ENCODE measurements around the gene FBF1. TPM values are rescaled to one million over a fixed set of nuclear protein-coding genes. Genes with fewer than 3 reads are reported as not detected.

FBF1 gene
- total RNA-seq, 2 experiments from 2014 or later: 21.9 to 23.6 TPM

DNA sequence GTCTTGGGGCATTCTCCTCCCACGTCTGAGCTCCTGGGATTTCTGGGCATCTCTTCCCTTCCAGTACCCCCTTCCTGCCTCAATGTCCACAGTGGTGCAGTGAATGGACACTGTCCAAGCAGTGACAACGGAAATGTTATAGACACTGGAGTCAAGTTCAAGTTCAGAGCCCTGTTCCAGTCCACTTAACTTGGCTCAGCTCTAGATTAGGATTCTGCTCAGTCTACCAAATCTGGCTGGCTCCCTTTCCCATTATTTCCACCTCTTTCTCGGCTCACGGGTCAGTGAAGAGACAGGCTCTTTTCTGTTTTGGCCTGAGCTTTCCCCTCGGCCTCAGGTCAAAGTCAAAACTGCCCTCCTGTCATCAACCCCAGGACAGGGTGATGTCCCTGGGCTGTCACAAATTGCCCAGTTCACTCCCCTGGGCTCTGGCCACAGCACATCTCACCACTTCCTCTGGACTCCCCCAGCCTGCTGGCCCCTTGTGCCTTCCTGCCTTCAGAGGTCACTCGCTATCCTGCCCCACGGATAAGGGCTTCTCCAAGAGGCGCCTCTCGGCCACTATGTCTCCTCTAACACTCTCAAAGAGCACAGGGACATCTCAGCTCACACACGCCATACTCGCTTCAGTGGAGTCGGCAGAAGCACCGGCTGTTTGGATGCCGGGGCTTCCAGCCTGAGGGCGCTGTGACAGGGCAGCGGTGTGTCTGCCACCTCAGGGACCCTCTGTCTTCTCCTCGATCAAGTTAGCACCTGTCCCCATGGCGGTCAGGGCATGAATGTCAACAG, 18.5 kb downstream of the FBF1 start:
- ChIA-PET POLR2A (no interaction called here), CTCF (interaction anchor here (0.8 kb wide), 1 partner anchor 92 kb away, joined by 3 read pairs; no protein-coding TSS in a partner anchor)

- ChIA-PET CTCF (interaction anchor here (1.6 kb wide), 1 partner anchor 16 kb away, joined by 4 read pairs; no protein-coding TSS in a partner anchor), POLR2A (no interaction called here)
These were observed 19.2 kb downstream of the FBF1 start for GRCh38 chr17:75921596-75921995.

GRCh38 chr17:75920045-75920560, 20.7 kb downstream of the FBF1 start:
- POLR2A ChIA-PET: interaction anchor here (0.7 kb wide), 1 partner anchor 573 kb away, joined by 3 read pairs; no protein-coding TSS in a partner anchor

DNA sequence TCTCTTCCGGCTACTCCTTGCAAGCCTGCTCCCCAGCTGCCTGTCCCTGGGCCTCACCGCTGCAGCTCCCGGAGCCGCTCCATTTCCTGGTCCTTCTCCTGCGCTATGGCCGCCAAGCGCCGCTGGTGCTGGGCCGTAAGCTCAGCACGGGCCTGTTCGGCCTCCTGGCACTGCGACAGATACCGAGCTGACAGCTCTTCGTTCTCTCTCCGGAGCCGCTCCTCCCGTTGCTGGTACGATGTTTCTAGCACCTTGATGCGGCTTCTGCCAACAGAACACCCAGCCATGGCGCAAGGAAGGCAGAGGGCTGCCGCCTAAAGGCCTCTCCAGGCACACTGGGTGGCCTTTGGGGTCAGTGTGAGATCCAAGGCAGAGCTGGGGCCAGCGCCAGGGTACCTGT, 21.2 kb downstream of the FBF1 start:
- ChIA-PET CTCF (interaction anchor here (0.6 to 1.6 kb wide), 2 partner anchors 14 to 245 kb away, joined by 4 read pairs; no protein-coding TSS in a partner anchor), POLR2A (no interaction called here)

More at GRCh38 chr17:75920045-75920560, 20.7 kb downstream of the FBF1 start:
- CTCF ChIA-PET: interaction anchor here (0.6 to 1.6 kb wide), 2 partner anchors 14 to 245 kb away, joined by 4 read pairs; no protein-coding TSS in a partner anchor

GRCh38 chr17:75917917-75918445, 22.9 kb downstream of the FBF1 start:
- ChIA-PET POLR2A (interaction anchor here (0.6 kb wide), 1 partner anchor 62 kb away, joined by 3 read pairs; no protein-coding TSS in a partner anchor), CTCF (interaction anchor here (0.9 to 1.1 kb wide), 2 partner anchors 13 to 43 kb away, joined by 3 read pairs; no protein-coding TSS in a partner anchor)

DNA sequence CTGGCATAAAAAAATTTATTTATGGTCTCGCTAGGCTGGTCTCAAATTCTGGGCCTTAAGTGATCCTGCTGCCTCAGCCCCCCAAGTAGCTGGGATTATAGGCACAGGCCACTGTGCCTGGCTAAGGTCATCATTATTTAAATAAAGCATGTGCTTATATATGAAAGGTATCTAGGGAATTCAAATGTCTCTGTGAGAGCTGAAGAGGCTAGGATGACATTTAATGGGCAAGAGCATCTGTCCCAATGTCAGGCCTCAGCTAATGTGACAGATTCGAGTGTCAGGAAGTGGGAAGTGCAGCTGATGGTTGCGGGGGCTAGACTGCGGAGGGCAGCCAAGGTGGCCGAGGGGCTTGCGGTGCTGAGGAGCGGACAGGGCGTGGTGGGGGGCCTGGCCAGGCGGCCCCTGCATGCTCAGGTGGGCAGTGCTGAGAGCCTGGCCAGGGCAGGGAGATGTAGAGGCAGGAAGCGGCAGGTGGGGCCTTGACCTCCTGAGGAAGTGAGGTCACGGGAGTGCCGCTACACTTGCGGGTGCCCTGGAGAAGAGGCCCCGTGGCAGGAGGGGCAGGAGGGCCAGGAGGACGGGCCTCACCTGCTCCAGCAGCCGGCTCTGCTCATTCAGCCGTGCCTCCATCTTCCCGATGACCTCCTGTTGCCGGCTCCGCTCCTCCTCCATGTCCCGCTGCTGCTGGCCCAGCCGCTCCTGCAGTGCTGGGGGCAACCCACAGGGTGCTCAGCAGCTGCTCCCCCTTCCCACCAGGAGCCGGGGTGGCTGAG, 23.5 kb downstream of the FBF1 start:
- CTCF ChIA-PET: interaction anchor here (2.6 kb wide), 1 partner anchor 12 kb away, joined by 6 read pairs; the partner anchor contains the start of gene MRPL38
- POLR2A ChIA-PET: interaction anchor here (0.6 kb wide), 2 partner anchors 63 to 86 kb away, joined by 3 to 5 read pairs; no protein-coding TSS in a partner anchor

GRCh38 chr17:75915268-75915667, 25.6 kb downstream of the FBF1 start:
- ChIA-PET CTCF (interaction anchor here (0.6 to 2.6 kb wide), 4 partner anchors 10 to 98 kb away, joined by 3 to 6 read pairs (median 4); partner anchors contain the start of genes CDK3 and MRPL38), POLR2A (interaction anchor here (0.6 kb wide), 1 partner anchor 10 kb away, joined by 3 read pairs; no protein-coding TSS in a partner anchor)

GRCh38 chr17:75914643-75915267, 26.1 kb downstream of the FBF1 start:
- ChIA-PET CTCF (interaction anchor here (2.1 to 2.6 kb wide), 2 partner anchors 10 to 99 kb away, joined by 5 to 6 read pairs; partner anchors contain the start of gene MRPL38), POLR2A (no interaction called here)

GRCh38 chr17:75913537-75914210, 27.2 kb downstream of the FBF1 start:
- ChIA-PET CTCF (no interaction called here), POLR2A (interaction anchor here (0.7 kb wide), 1 partner anchor 54 kb away, joined by 7 read pairs; no protein-coding TSS in a partner anchor)

DNA sequence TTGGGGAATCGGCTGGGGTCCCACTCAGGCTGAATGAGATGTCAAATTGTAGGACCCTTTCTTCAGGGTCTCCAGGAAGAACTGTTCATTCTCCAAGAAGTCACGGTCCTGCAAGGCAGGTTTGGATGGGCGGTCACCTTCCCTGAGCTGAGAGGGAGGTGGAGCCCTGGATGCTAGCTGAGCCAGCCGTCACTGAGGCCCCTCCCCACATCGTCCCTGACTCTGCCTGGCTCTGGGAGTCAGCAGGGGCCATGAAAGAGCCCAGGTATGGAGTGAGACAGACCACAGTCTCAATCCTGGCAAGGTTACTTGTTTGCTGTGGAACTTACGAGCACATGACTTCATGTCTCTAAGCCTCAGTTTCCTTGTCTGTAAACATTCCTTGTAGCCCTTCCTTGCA, 30.1 kb downstream of the FBF1 start:
- CTCF ChIA-PET: interaction anchor here (1.0 to 1.2 kb wide), 3 partner anchors 38 to 162 kb away, joined by 3 read pairs; no protein-coding TSS in a partner anchor
- POLR2A ChIA-PET: no interaction called here

- POLR2A ChIA-PET: no interaction called here
- CTCF ChIA-PET: interaction anchor here (0.9 to 1.5 kb wide), 6 partner anchors 61 to 162 kb away, joined by 3 to 4 read pairs (median 3); partner anchors contain the start of gene CDK3
These were observed 31.0 kb downstream of the FBF1 start for GRCh38 chr17:75909812-75910274.

DNA sequence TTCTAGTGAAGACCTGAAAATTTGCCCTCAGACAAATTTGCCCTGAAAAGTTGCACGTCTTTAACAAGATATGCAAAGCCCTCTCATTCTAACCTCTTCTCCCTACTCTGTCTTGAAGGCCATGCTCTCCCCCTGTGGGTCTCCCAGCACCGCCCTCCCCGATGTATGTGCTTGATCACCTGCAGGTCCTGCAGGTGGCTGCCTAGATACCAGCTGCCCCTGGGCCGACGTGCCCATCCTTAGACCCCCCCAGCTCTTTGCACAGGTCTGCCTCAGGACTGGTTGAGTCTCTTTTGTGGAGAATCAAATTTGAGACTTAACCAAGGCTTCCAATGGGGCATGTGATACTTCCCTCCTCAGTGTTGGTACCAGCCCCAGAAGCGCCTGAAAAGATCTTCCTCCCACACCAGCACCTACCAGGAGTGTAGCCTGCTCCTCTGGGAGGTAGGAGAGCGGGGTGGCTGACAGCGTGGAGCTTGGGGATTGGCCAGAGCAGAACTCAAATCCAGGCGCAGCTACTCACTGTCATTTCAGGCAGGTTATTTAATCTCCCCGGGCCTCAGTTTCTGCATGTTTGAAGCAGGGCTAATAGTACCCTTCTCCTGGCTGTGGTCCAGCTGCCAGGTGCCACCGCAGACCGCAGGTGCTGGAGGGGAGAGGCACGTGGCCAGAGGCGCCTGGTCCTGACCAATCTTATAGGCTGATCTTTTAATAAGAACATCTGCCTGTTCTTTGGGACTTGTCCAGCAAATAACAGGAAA, 31.6 kb downstream of the FBF1 start:
- ChIA-PET CTCF (interaction anchor here (0.9 to 1.5 kb wide), 4 partner anchors 60 to 105 kb away, joined by 3 to 4 read pairs (median 3); partner anchors contain the start of gene CDK3), POLR2A (no interaction called here)

- ChIA-PET POLR2A (no interaction called here), CTCF (interaction anchor here (5.4 kb wide), 1 partner anchor 95 kb away, joined by 59 read pairs; the partner anchor contains the start of gene CDK3)
These were observed 32.6 kb downstream of the FBF1 start for GRCh38 chr17:75908201-75908600.

DNA sequence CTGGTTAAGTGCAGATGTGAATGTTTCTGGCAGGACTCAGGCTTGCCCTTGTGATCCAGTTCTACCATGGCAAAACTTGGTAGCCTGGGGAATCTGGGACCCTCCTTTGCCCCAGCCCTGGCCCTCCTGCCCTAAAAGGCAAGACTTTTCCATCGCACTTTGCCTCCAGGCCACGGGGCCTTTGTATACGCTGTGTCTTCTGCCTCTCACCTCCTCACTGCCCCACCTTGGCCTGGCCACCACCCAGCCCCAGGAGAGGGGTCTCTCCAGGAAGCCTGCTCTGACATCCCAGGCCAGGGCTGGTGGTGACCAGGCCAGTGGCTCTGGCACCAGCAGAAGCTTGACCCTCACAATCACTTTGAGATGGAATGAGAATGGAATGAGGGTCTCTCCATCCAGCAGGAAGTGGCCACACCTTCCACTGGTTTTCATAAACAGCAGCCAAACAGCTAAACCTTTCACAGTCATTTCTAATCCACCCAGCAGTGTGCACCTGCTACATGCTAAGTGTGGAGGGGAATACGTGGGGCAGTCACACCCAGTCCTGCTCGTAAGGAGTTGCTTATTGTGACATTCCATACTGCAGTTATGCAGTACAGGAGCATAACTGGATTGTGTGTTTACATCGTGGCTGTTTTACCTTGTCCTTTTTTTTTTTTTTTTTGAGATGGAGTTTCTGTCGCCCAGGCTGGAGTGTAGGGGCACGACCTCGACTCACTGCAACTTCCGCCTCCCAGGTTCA, 34.5 kb downstream of the FBF1 start:
- ChIA-PET POLR2A (interaction anchor here (0.8 kb wide), 1 partner anchor 9 kb away, joined by 3 read pairs; the partner anchor contains the start of gene TRIM65), CTCF (interaction anchor here (0.6 to 5.4 kb wide), 10 partner anchors 10 to 215 kb away, joined by 3 to 59 read pairs (median 6); partner anchors contain the start of genes CDK3 and TRIM65)

- ChIA-PET CTCF (interaction anchor here (0.6 to 5.4 kb wide), 20 partner anchors 8 to 217 kb away, joined by 3 to 59 read pairs (median 4); partner anchors contain the start of genes CDK3, FBF1, TRIM65 and WBP2), POLR2A (interaction anchor here (0.5 to 1.0 kb wide), 5 partner anchors 9 to 609 kb away, joined by 3 to 4 read pairs (median 3); partner anchors contain the start of genes FBF1 and TRIM65)
These were observed 35.9 kb downstream of the FBF1 start, which contains the start of gene MRPL38 for GRCh38 chr17:75904749-75905521. Gene MRPL38, minus strand, starts transcription at chr17:75904884. Its CDS starts 9 bp downstream, at chr17:75904875.
